WTC11 (cell line): ENCODE measurements around the gene TCP11X2. TPM values are rescaled to one million over a fixed set of nuclear protein-coding genes. Genes with fewer than 3 reads are reported as not detected.

Experiments
- ATAC-seq: fragments of 200-7000 bp; cut with Tn5 transposase; 2 replicates; pipeline ENCODE4 v1.10.0; 2021; ENCODE audit warnings: mild to moderate bottlenecking, moderate library complexity
- CTCF ChIA-PET: fragments of 300-600 bp; sonication (Branson Sonifier 250); formaldehyde crosslinking; loops from one replicate; lab custom pipeline; 2021; ENCODE audit warnings: antibody characterized with exemption; lab: Charles Lee
- POLR2A ChIA-PET: fragments of 350-600 bp; sonication (Branson Sonifier 250); formaldehyde crosslinking; loops from one replicate; lab custom pipeline; 2021; ENCODE audit warnings: antibody characterized with exemption; lab: Charles Lee
- DNase-seq: peaks from one replicate; pipeline ENCODE4 v3.0.0; 2021; ENCODE audit warnings: low spot score
- H3K27ac Mint-ChIP-seq: 2 replicates; pipeline ENCODE4 v1.8.0; 2021; ENCODE audit warnings: mixed read lengths
- H3K27me3 Mint-ChIP-seq: 2 replicates; pipeline ENCODE4 v1.8.0; 2021; ENCODE audit warnings: low read depth, mild to moderate bottlenecking, moderate library complexity, mixed read lengths
- H3K36me3 Mint-ChIP-seq: 2 replicates; pipeline ENCODE4 v1.8.0; 2021; ENCODE audit warnings: mixed read lengths
- H3K4me1 Mint-ChIP-seq: 2 replicates; pipeline ENCODE4 v1.8.0; 2022; ENCODE audit warnings: mixed read lengths
- H3K4me3 Mint-ChIP-seq: 2 replicates; pipeline ENCODE4 v1.8.0; 2021; ENCODE audit warnings: mild to moderate bottlenecking, moderate library complexity, mixed read lengths
- H3K9me3 Mint-ChIP-seq: 2 replicates; pipeline ENCODE4 v1.8.0; 2021; ENCODE audit warnings: mixed read lengths
- ATF1 ChIP-seq: sonication (generic); formaldehyde crosslinking; IDR thresholded peaks from 2 replicates; pipeline ENCODE4 v1.8.1; 2023; ENCODE audit warnings: mild to moderate bottlenecking, moderate library complexity, missing genetic modification reagents
- ATF3 ChIP-seq: sonication (generic); formaldehyde crosslinking; conservative IDR thresholded peaks from 2 replicates; pipeline ENCODE4 v1.8.1; 2022; ENCODE audit warnings: mild to moderate bottlenecking, missing genetic modification reagents
- CBFB ChIP-seq: sonication (generic); formaldehyde crosslinking; IDR thresholded peaks from 2 replicates; pipeline ENCODE4 v1.8.1; 2022; ENCODE audit warnings: mild to moderate bottlenecking, low read depth, missing genetic modification reagents
- GRHL2 ChIP-seq: fragments of 250-450 bp; sonication (Bioruptor Pico); IDR thresholded peaks from 2 replicates; pipeline ENCODE4 v1.8.0; 2022; ENCODE audit warnings: mild to moderate bottlenecking, moderate library complexity; ENCODE audit not compliant: insufficient replicate concordance, severe bottlenecking
- IRF2 ChIP-seq: sonication (generic); formaldehyde crosslinking; IDR thresholded peaks from 2 replicates; pipeline ENCODE4 v1.8.0; 2022; ENCODE audit warnings: low read depth, missing genetic modification reagents, borderline replicate concordance
- JAZF1 ChIP-seq: fragments of 250-450 bp; sonication (Bioruptor Pico); IDR thresholded peaks from 2 replicates; pipeline ENCODE4 v1.9.0; 2021; ENCODE audit warnings: moderate library complexity, mild to moderate bottlenecking, inconsistent platforms
- NFE2L1 ChIP-seq: sonication (generic); formaldehyde crosslinking; IDR thresholded peaks from 2 replicates; pipeline ENCODE4 v1.8.1; 2023; ENCODE audit warnings: missing genetic modification reagents
- NFYB ChIP-seq: sonication (generic); formaldehyde crosslinking; conservative IDR thresholded peaks from 2 replicates; pipeline ENCODE4 v1.8.0; 2022; ENCODE audit warnings: low read depth, missing genetic modification reagents
- OVOL2 ChIP-seq: fragments of 250-450 bp; sonication (Bioruptor Pico); IDR thresholded peaks from 2 replicates; pipeline ENCODE4 v1.9.0; 2021; ENCODE audit warnings: mild to moderate bottlenecking, borderline replicate concordance
- PRDM15 ChIP-seq: sonication (generic); formaldehyde crosslinking; IDR thresholded peaks from 2 replicates; pipeline ENCODE4 v1.8.0; 2022; ENCODE audit warnings: missing genetic modification reagents
- SMAD4 ChIP-seq: sonication (generic); formaldehyde crosslinking; IDR thresholded peaks from 2 replicates; pipeline ENCODE4 v1.8.0; 2022; ENCODE audit warnings: mild to moderate bottlenecking, missing genetic modification reagents
- TEAD1 ChIP-seq: sonication (generic); formaldehyde crosslinking; IDR thresholded peaks from 2 replicates; pipeline ENCODE4 v1.8.0; 2022; ENCODE audit warnings: mild to moderate bottlenecking, missing genetic modification reagents
- USF1 ChIP-seq: sonication (generic); formaldehyde crosslinking; IDR thresholded peaks from 2 replicates; pipeline ENCODE4 v1.8.0; 2022; ENCODE audit warnings: mild to moderate bottlenecking, missing genetic modification reagents
- ZBTB21 ChIP-seq: sonication (generic); formaldehyde crosslinking; IDR thresholded peaks from 2 replicates; pipeline ENCODE4 v1.8.1; 2023; ENCODE audit warnings: mild to moderate bottlenecking, missing genetic modification reagents, borderline replicate concordance
- ZNF121 ChIP-seq: sonication (generic); formaldehyde crosslinking; IDR thresholded peaks from 2 replicates; pipeline ENCODE4 v1.8.0; 2023; ENCODE audit warnings: missing genetic modification reagents
- ZNF263 ChIP-seq: sonication (generic); formaldehyde crosslinking; IDR thresholded peaks from 2 replicates; pipeline ENCODE4 v1.8.1; 2022; ENCODE audit warnings: low read depth, mild to moderate bottlenecking, moderate library complexity, missing genetic modification reagents
- ZNF423 ChIP-seq: fragments of 250-450 bp; sonication (Bioruptor Pico); IDR thresholded peaks from 2 replicates; pipeline ENCODE4 v2.1.2; 2022; ENCODE audit warnings: mild to moderate bottlenecking, moderate library complexity
- ZNF512 ChIP-seq: sonication (generic); formaldehyde crosslinking; IDR thresholded peaks from 2 replicates; pipeline ENCODE4 v1.8.1; 2022; ENCODE audit warnings: missing genetic modification reagents, borderline replicate concordance
- ZNF532 ChIP-seq: fragments of 250-450 bp; sonication (Bioruptor Pico); IDR thresholded peaks from 2 replicates; pipeline ENCODE4 v1.9.0; 2021; ENCODE audit warnings: mild to moderate bottlenecking, borderline replicate concordance
- ZNF671 ChIP-seq: fragments of 250-450 bp; sonication (Bioruptor Pico); IDR thresholded peaks from 2 replicates; pipeline ENCODE4 v1.8.0; 2021; ENCODE audit warnings: mild to moderate bottlenecking
- total RNA-seq: library from RNA; stranded (reverse); gene quantifications from 3 replicates; pipeline ENCODE4 v1.2.3, GENCODE V29; 2021

The TCP11X2 gene
- total RNA-seq, 1 experiment from 2014 or later = not detected

- TF ChIP-seq ZNF532 = no peak
- TF ChIP-seq, all 79 proteins: peak for 0
Measured at GRCh38 chrX:102514536-102514935, 42.9 kb upstream of the TCP11X2 start (continued).

- peaks cover 7% of the 10 kb centered on the region for H3K27me3 Mint-ChIP-seq
- no peak for DNase-seq
- peaks cover 10% of the 10 kb centered on the region for H3K36me3 Mint-ChIP-seq
- H3K27ac Mint-ChIP-seq = no peak overlapping the region
- H3K4me1 Mint-ChIP-seq = 0 out of 2 replicates have a peak, but pooled peaks cover 3% of the 10 kb centered on the region
- POLR2A ChIA-PET = no interaction called here
- CTCF ChIA-PET = no interaction called here
- no peak overlapping the region for H3K4me3 Mint-ChIP-seq
- TF ChIP-seq CBFB = no peak
- TF ChIP-seq ZBTB21 (CRISPR knock-in tag) = no peak
- no peak for TF ChIP-seq ZNF121 (CRISPR knock-in tag)
- no peak for TF ChIP-seq ATF3 (CRISPR knock-in tag)
- no peak for TF ChIP-seq SMAD4 (CRISPR knock-in tag)
- no peak for TF ChIP-seq JAZF1
- TF ChIP-seq ATF1 (CRISPR knock-in tag) = no peak
- peaks cover 23% of the 10 kb centered on the region for H3K9me3 Mint-ChIP-seq
- no peak for ATAC-seq
Measured at GRCh38 chrX:102498732-102499131, 27.1 kb upstream of the TCP11X2 start.

GRCh38 chrX:102491766-102492165 lies 20.2 kb upstream of the TCP11X2 start:
- Mint-ChIP-seq H3K27ac (no peak overlapping the region), H3K36me3 (no peaks in the 10 kb centered on the region), H3K4me3 (no peak overlapping the region), H3K27me3 (peaks cover 10% of the 10 kb centered on the region), H3K4me1 (no peaks in the 10 kb centered on the region), H3K9me3 (peaks cover 9% of the 10 kb centered on the region)
- ATAC-seq (no peak), DNase-seq (no peak)
- ChIA-PET POLR2A (no interaction called here), CTCF (no interaction called here)
- TF ChIP-seq ZNF532 (no peak), OVOL2 (no peak), ZNF671 (CRISPR knock-in tag) (no peak), NFYB (no peak), SMAD4 (CRISPR knock-in tag) (no peak), ZNF263 (CRISPR knock-in tag) (no peak), ZNF512 (no peak), NFE2L1 (no peak), ZNF423 (no peak), IRF2 (no peak), PRDM15 (CRISPR knock-in tag) (no peak), GRHL2 (no peak), USF1 (CRISPR knock-in tag) (no peak), TEAD1 (CRISPR knock-in tag) (no peak)
